ENCODE data around the gene MTA3. TPM values are rescaled to one million over a fixed set of nuclear protein-coding genes. Genes with fewer than 3 reads are reported as not detected.

Gene MTA3
- total RNA-seq, 2 donors from 2014 or later: 23.0 to 30.8 TPM

- Histone ChIP-seq H3K27ac (no peak overlapping the region), H3K4me3 (no peak overlapping the region), H3K4me1 (ENCODE audit: control insufficient read depth in 1 of 2, low read depth in 2 of 2) (no peaks in the 10 kb centered on the region), H3K27me3 (replicated peaks; ENCODE audit: insufficient read depth) (no peaks in the 10 kb centered on the region), H3K36me3 (no peaks in the 10 kb centered on the region), H3K9me3 (no peaks in the 10 kb centered on the region)
- DNase-seq (ENCODE audit: low spot score) (no peak), ATAC-seq (ENCODE audit: insufficient number of reproducible peaks, low FRiP score, low read depth) (no peak)
- TF ChIP-seq CTCF (IDR thresholded peaks at IDR 0.05): no peak
These were observed 20.8 kb upstream of the MTA3 start for GRCh38 chr2:42547446-42548295.

- no peak for TF ChIP-seq CTCF (IDR thresholded peaks at IDR 0.05)
- H3K9me3 ChIP-seq: no peaks in the 10 kb centered on the region
- no peak for ATAC-seq (ENCODE audit: insufficient number of reproducible peaks, low FRiP score, low read depth)
- H3K4me1 ChIP-seq (ENCODE audit: control insufficient read depth in 1 of 2, low read depth in 2 of 2): no peaks in the 10 kb centered on the region
- no peak overlapping the region for H3K4me3 ChIP-seq
- H3K27me3 ChIP-seq (replicated peaks; ENCODE audit: insufficient read depth): no peaks in the 10 kb centered on the region
- DNase-seq (ENCODE audit: low spot score): no peak
- H3K27ac ChIP-seq: no peak overlapping the region
- H3K36me3 ChIP-seq: no peaks in the 10 kb centered on the region
These were observed 17.6 kb upstream of the MTA3 start for GRCh38 chr2:42550870-42551269.

DNA sequence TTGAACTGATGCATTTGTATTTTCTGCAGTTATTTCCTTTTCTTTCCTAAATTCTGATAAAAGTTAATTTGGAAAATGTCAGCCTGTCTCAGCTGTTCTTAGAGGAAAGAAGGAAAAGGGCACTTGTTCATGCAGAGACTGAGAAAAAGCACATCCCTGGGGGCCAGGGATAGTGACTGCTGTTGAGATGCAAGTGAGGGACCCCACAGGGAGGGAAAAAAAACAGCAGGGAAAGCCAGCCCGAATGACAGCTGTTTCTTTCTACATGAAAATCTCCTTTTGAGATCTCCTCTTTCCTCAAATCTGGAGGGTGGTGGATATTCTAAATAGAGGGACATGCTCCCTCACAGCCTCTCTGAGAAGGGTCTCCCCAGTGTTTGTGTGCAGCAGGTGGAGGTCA is 14.0 kb upstream of the MTA3 start:
- Histone ChIP-seq H3K27me3 (replicated peaks; ENCODE audit: insufficient read depth) (no peaks in the 10 kb centered on the region), H3K4me3 (no peak overlapping the region), H3K4me1 (ENCODE audit: control insufficient read depth in 1 of 2, low read depth in 2 of 2) (no peaks in the 10 kb centered on the region), H3K9me3 (no peaks in the 10 kb centered on the region), H3K36me3 (no peaks in the 10 kb centered on the region), H3K27ac (no peak overlapping the region)
- no peak for DNase-seq (ENCODE audit: low spot score)
- TF ChIP-seq CTCF (IDR thresholded peaks at IDR 0.05): no peak
- ATAC-seq (ENCODE audit: insufficient number of reproducible peaks, low FRiP score, low read depth): no peak

GRCh38 chr2:42556315-42556890 is 12.0 kb upstream of the MTA3 start:
- no peaks in the 10 kb centered on the region for H3K9me3 ChIP-seq
- H3K4me1 ChIP-seq (ENCODE audit: control insufficient read depth in 1 of 2, low read depth in 2 of 2): no peaks in the 10 kb centered on the region
- H3K27ac ChIP-seq: no peak overlapping the region
- ATAC-seq (ENCODE audit: insufficient number of reproducible peaks, low FRiP score, low read depth) (no peak), DNase-seq (ENCODE audit: low spot score) (no peak)
- no peaks in the 10 kb centered on the region for H3K36me3 ChIP-seq
- no peak for TF ChIP-seq CTCF (IDR thresholded peaks at IDR 0.05)
- no peaks in the 10 kb centered on the region for H3K27me3 ChIP-seq (replicated peaks; ENCODE audit: insufficient read depth)
- no peak overlapping the region for H3K4me3 ChIP-seq

DNA sequence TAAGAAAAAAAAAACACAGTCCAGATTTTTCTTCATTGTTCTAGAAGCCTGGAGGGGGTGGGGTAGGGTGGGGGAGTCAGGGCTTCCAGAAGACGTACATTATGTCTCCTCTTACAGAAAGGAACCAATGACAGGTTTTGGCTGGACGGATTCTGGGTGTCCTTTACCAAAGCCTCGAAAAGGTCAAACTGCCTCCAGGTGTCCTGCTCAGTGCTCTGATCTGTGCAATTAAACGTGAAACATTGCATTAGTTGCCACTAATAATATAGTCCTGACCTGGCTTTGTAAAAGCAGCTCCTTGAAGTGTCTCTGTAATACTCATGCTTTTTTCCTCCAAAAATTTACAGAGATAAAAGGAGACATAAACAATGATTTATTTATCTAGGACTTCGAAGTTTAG is 11.1 kb upstream of the MTA3 start:
- H3K9me3 ChIP-seq: no peaks in the 10 kb centered on the region
- H3K4me3 ChIP-seq: no peak overlapping the region
- H3K36me3 ChIP-seq: no peaks in the 10 kb centered on the region
- no peak for TF ChIP-seq CTCF (IDR thresholded peaks at IDR 0.05)
- no peak for ATAC-seq (ENCODE audit: insufficient number of reproducible peaks, low FRiP score, low read depth)
- no peak overlapping the region for H3K27ac ChIP-seq
- no peaks in the 10 kb centered on the region for H3K4me1 ChIP-seq (ENCODE audit: control insufficient read depth in 1 of 2, low read depth in 2 of 2)
- no peaks in the 10 kb centered on the region for H3K27me3 ChIP-seq (replicated peaks; ENCODE audit: insufficient read depth)
- DNase-seq (ENCODE audit: low spot score): no peak
